ENCODE measurements around the gene LPA.

GRCh38 chr6:160692369-160692959 lies 28.4 kb upstream of the LPA start:
- no peak for TF ChIP-seq EZH2 (conservative IDR thresholded peaks at IDR 0.05; ENCODE audit: low read depth, low read length)
- no peak for TF ChIP-seq ZBTB46 (CRISPR knock-in tag; IDR thresholded peaks at IDR 0.05; ENCODE audit: borderline replicate concordance)
- no peak; the same call in 1 of the 2 replicates for TF ChIP-seq MAX (IDR thresholded peaks at IDR 0.05)
- TF ChIP-seq SAFB2 (CRISPR knock-in tag; IDR thresholded peaks at IDR 0.05; ENCODE audit: borderline replicate concordance, low read depth): no peak
- no peak for TF ChIP-seq FOXJ3 (CRISPR knock-in tag; IDR thresholded peaks at IDR 0.05; ENCODE audit: borderline replicate concordance)
- no peak for TF ChIP-seq SRSF9 (IDR thresholded peaks at IDR 0.05; ENCODE audit: borderline replicate concordance, insufficient read depth, low read depth, low read length, poor library complexity, severe bottlenecking)
- no peak for TF ChIP-seq THAP8 (CRISPR knock-in tag; IDR thresholded peaks at IDR 0.05; ENCODE audit: borderline replicate concordance)
- TF ChIP-seq SETDB1 (CRISPR knock-in tag; IDR thresholded peaks at IDR 0.05; ENCODE audit: borderline replicate concordance): no peak
- no peak for TF ChIP-seq TAF1 (CRISPR knock-in tag; IDR thresholded peaks at IDR 0.05)
- no peak for TF ChIP-seq POLR2AphosphoS5 (IDR thresholded peaks at IDR 0.05; ENCODE audit: low read depth, low read length)
- TF ChIP-seq ELF1 (CRISPR knock-in tag; IDR thresholded peaks at IDR 0.05): no peak
- no peak for TF ChIP-seq ZNF142 (CRISPR knock-in tag; IDR thresholded peaks at IDR 0.05)
